Activated naive CD4-positive, alpha-beta T cell treated with anti-CD3 and anti-CD28 coated beads, Interleukin-2, amount 50 U/mL, for 16 hours (primary cell): ENCODE measurements around the gene SLC35E2B.

ENCODE experiments used
- DNase-seq: peaks from one replicate; pipeline ENCODE4 v3.0.0-alpha.2; 2020

The SLC35E2B gene

DNA sequence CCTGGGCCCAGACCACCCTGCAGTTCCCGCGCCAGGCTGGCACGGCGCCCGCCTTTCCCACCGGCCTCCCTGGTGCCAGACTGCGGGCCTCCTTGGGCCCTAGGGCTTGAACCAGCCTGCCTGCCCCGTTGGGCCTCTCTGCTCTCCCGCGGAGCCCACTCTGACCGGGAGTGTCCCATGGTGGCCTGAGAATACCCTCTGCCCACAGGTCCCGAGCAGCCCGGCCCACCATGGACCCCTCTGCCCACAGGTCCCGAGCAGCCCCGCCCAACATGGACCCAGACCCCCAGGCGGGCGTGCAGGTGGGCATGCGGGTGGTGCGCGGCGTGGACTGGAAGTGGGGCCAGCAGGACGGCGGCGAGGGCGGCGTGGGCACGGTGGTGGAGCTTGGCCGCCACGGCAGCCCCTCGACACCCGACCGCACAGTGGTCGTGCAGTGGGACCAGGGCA lies 69.4 kb downstream of the SLC35E2B start:
- DNase-seq = no peak

- no peak for DNase-seq
Observed at GRCh38 chr1:1622788-1623094, 69.9 kb downstream of the SLC35E2B start.

DNA sequence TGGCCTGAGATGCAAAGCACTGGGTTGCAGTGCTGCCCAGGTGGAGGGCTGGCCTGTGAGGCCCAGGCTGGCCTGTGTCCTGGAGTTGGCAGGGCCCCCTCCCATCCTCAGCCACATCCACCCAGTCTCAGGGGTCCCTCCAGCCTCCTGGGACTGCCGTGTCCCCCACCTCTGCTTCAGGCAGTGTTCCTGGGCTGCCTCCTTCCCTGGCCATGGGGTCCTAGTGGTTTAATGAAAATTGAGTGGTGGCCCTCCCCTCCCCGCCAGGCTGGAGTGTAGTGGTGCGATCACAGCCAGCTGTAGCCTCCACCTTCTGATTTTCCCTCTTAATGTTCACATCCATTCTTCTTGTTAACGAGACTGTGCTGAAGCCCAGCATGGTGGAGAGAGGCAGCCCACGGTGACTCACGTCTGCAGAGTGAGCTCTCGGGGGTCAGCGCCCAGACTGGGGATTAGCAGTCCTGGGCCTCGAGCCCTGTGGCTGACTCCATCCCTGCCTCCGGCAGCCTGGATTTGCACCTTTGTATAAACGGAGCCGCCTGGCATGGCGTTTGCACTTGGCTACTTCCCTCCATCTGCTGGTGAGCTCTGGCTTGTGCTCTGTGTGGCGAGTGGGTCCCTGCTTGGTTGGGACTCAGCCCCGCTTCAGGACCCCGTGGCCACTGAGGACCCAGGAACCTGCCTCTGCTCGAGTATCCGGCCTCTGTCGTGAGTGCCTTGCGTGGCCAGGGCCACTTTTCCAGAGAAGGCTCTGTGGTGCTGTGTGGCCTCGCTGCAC lies 70.4 kb downstream of the SLC35E2B start:
- peak; percentile 7 for DNase-seq

DNA sequence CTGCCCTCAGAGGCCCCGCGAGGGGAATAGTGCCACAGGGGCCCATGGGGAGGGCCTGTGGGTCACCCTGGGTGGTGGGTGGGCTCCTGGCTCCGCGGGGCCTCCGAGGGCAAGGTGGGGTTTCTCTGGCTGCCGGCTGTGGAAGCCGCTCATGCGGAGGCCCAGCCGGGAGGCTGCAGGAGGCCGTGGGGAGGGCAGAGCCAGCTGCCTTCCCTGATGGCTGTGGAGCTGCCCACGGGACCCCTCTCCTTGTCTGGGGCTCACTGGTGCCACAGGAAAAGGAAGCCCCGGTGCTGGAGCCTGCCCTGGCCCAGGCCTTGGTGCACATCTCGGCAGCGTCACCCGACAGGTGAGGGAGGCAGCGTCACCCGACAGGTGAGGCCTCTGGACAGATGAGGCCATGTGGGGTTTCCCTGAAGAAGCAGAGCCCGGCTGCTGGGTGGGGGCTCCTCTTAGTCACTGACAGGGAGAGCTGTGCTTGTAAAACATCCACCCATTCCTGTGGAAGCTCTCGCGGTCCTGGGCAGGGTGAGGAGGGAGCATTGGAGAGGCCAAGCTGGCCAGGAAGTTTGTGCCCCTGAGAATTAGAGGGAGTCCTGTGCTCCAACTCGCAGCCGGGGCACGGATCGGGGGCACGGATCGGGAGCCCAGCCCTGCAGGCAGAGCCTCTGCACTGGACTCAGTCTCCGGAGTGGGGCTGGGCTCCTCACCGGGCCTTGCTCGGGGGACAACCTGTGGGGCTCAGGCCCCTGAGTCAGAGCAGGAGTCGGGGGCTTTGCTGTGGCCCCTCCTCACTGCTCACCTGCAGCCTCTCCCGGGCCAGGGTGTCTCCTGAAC lies 71.2 kb downstream of the SLC35E2B start:
- no peak for DNase-seq

DNA sequence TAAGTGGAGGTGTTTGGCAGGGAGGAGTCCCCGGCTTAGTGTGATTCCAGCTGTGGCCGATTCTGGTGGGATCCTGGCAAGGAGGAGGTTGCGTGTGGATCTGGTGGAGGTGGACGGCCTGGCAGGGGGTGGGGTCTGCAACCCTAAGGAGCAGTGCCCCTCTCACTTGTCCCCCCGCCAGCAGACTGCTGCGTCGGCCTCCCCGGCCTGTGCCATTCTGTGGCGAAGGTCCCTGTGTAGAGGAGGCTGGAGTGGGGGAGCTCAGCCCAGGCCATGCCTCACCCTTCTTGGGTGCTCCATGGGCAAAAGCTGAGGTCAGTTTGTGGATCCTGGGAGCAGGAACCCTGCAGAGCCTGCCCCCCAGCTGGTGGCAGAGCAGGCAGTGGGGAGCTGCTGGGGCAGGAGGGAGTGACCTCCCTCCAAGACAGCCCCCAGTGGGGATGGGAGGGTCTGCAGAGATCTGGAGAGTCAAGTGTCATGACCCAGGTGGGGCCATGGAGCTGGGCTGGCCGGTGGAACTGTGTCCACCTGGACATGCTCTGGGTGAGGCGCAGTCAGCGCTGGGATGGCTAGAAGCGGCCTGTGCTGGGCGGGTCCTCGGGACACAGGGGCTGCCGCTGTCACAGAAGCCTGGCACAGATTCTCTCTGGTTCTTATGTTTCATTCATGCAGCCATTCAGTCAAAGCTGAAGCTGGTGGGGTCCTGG lies 72.0 kb downstream of the SLC35E2B start:
- DNase-seq = no peak

- peak; percentile 10 for DNase-seq
Observed at GRCh38 chr1:1619917-1620361, 72.7 kb downstream of the SLC35E2B start.

GRCh38 chr1:1618396-1619068 lies 74.1 kb downstream of the SLC35E2B start:
- DNase-seq = no peak

DNA sequence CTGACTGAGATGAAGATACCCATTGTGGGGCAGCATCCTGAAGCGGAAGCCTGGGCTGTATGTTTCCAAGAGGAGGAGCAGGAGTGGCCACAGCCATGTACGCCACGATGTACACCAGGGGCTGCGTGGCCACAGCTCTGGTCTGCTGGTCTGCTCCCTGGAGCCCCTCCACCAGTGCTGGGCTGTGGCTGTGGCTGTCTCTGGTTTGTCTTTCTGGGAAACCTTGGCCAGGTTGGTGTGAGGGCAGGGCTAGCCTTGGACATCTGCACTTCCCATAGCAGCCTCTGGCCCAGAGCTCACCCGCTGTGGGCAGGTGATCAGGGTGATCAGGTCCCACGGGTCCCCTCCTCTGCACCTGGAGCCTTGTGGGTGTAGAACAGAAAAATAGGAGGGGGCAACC lies 74.7 kb downstream of the SLC35E2B start:
- DNase-seq = no peak

DNA sequence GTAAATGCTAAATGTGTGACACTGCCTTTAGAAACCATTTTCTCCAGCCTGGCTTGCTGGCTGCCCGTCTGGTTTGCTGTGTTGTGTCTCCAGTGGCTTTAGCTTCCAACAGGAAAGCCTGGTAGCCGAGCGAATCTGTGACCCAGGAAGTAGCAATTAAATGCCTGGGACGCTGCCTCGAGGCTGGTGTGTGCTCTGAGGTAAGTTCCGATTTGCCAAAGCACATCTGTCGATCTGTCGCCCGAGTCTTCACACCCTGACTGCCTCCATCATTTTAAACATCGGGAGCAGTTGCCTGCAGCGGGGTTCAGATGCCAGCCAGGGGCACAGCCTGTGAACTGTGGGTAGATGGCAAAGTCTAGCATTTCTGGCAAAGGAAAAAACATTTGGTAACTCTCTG lies 75.1 kb downstream of the SLC35E2B start:
- peak; percentile 8 for DNase-seq

- no peak for DNase-seq
Observed at GRCh38 chr1:1616838-1617237, 75.8 kb downstream of the SLC35E2B start.

GRCh38 chr1:1616045-1616790 lies 76.4 kb downstream of the SLC35E2B start:
- peak; percentile 53 for DNase-seq

DNA sequence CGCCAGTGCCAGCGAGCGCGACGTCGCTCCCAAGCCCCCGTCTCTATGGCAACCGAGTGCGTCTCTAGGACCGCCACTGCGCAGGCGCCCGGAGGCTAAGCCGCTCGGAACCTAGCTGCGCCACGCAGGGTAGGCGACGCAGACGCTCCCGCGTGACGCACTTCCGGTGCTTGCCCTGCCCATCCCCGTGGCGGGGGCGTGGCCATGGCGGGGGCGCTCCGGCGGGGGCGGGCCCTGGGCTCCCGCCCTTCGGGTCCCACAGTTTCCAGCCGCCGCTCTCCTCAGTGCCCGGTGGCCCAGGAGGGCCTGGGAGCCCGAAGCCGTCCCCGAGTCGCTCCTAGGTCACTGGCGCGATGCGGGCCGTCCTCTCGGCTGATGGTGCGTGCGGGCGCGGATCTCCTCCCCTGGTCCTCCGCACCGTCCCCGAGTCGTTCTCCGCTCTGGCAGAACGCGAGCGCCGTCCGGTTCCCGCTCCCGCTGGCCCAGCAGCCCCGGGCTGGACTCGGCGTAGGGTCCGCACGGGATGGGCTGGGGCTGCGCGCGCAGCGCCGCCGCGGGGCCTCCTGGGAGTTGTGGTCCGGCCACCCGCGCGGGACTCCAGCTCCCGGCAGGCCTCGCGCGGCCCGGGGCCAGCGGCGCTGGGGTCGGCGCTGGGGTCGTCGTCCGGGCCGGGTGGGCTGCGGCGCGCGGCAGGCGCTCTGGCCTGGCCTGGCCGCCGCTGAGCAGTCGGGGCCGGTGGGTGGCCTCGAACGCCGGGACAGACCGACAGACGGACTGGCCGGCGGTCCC lies 77.1 kb downstream of the SLC35E2B start, which contains the start of gene MIB2:
Gene MIB2, plus strand, starts transcription at position 245 of the 789 bp plus-strand sequence. CDS start 7,953 bp downstream, outside the sequence.
- DNase-seq = peak; percentile 97

DNA sequence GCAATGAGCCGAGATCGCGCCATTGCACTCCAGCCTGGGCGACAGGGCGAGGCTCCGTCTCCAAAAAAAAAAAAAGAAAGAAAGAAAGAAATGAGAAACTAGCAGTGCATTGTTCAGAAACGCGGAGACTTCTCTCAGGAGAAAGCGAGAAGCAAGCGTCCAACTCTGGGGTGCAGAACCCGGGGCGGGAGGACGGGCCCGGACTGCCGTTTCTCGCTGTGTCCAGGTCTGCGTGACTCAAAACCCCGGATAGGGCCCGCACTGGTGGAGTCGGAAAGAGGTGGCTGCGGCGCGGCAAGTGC lies 77.7 kb downstream of the SLC35E2B start:
- DNase-seq = no peak

DNA sequence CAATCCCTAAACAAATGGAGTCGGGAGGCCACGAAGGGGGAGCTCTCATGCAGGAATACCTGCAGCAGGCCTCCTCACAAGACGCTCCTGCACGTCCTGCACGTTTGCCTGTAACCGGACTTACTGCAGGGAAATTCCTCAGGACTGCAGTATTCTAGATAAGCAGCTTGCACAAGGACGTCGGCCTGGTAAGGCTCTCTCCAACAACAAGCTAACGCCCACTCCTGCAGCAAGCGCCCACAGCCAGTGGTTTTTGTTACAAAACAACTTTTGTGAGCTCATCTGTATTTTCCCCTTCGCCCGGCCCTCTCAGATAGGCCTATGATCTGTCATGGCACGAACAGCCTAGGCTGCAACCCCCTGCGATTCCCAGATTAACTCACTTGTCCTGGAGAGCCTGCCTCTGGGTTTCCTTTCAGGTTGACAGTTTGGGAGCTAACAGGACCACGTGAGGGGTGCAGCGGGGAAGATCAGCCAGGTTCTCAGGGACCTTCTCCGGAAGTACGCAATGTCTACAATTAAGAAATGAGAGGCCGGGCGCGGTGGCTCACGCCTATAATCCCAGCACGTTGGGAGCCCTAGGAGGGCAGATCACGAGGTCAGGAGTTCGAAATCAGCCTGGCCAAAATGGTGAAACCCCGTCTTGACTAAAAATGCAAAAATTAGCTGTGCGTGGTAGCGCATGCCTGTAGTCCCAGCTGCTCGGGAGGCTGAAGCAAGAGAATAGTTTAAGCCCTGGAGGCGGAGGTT lies 78.2 kb downstream of the SLC35E2B start:
- DNase-seq = peak; percentile 66

- DNase-seq = no peak
Observed at GRCh38 chr1:1613509-1614082, 79.0 kb downstream of the SLC35E2B start.

DNA sequence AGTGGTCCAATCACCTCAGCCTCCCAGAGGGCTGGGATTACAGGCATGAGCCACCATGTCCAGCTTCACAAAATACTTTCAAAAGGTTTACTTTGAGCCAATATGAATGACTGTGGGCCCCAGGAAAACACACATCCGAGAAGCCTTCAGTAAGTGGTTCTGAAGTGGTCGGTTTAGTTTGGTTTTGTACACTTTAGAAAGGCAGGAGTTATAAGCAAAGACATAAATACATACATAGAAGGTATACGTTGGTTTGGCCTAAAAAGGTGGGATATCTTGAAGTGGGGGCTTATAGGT lies 80.5 kb downstream of the SLC35E2B start:
- DNase-seq = no peak

DNA sequence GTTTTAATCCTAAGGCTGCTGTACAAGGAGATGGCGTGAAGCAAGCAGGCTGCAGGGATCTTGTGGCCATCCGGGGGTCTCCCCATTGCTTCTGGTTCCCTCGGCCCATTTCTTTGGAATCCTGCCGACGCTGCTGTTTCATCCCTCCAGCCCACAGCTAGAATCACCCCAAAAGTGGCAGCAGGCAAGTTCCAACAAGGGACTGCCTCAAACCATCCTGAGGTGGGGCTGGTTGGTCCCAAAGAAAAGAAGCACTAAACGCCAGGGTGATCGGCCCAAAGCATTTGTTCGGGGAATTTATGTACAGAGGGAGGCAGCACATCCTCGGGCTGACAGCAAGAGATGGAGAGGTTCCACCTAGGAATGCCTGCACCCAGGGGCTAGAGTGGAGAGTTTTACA lies 81.8 kb downstream of the SLC35E2B start:
- DNase-seq = no peak

DNA sequence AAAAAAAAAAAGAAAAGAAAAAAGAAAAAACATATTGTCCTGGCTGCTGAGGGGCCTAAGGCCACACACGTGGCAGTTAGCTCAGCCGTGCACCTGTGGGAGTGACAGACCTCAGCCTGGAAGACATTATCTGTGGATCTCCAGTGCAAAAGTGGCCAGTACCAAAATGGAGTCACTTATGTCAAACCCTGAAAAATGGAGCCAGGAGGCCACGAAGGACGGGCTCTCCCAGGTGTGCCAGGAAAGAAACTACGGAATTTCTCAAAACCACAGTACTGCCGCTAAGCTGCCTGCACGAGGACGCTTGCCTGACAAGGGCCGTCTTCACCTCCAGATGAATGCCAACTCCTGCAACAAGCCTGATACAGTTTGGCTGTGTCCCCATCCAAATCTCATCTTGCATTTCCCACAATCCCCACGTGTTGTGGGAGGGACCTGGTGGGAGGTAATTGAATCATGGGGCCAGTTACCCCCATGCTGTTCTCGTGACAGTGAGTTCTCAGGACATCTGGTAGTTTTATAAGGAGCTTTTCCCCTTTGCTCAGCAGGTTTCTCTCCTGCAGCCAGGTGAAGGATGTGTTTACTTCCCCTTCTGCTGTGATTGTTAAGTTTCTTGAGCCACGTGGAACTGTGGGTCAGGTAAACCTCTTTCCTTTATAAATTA lies 82.6 kb downstream of the SLC35E2B start:
- DNase-seq = no peak
